Gastrocnemius medialis (tissue), 4 donors: ENCODE data around the gene TGFA. TPM values are rescaled to one million over a fixed set of nuclear protein-coding genes. Genes with fewer than 3 reads are reported as not detected.

ENCODE experiments used
- ATAC-seq, 2 donors: fragments of 150-250 bp; one replicate each; pipeline ENCODE4 v1.9.1; 2016
- DNase-seq, 2 donors: peaks; one replicate each; pipeline ENCODE4 v3.0.0-alpha.2; 2019
- H3K27ac ChIP-seq, 4 donors: fragments of 200-600 bp; sonication (generic); 1 replicate in 1 of 4; 2 replicates in 3 of 4; pipeline ENCODE4 v1.5.1; 2016 to 2018; ENCODE audit warnings: mild to moderate bottlenecking in 2 of 4, moderate library complexity in 1 of 4
- H3K27me3 ChIP-seq, 3 donors: fragments of 200-600 bp; sonication (generic) in 2 of 3; 1 replicate in 1 of 3; 2 replicates in 2 of 3; pipeline versions ENCODE4 v1.5.1 to v1.6.0; 2016 to 2019; ENCODE audit warnings: mild to moderate bottlenecking in 1 of 3, moderate library complexity in 1 of 3
- H3K36me3 ChIP-seq, 2 donors: fragments of 200-600 bp; sonication (generic) in 1 of 2; one replicate each; pipeline ENCODE4 v1.5.1; 2017 to 2018
- H3K4me1 ChIP-seq, 2 donors: fragments of 200-600 bp; sonication (generic) in 1 of 2; one replicate each; pipeline ENCODE4 v1.5.1; 2016 to 2017; ENCODE audit warnings: mild to moderate bottlenecking in 2 of 2
- H3K4me3 ChIP-seq, 4 donors: fragments of 200-600 bp; sonication (generic) in 3 of 4; 1 replicate in 1 of 4; 2 replicates in 3 of 4; pipeline ENCODE4 v1.5.1; 2016 to 2019; ENCODE audit warnings: mild to moderate bottlenecking in 2 of 4
- H3K9me3 ChIP-seq, 3 donors: fragments of 200-600 bp; sonication (generic) in 2 of 3; 1 replicate in 1 of 3; 2 replicates in 2 of 3; pipeline ENCODE4 v1.5.1; 2016 to 2019
- POLR2A ChIP-seq, 2 donors: fragments of 450-650 bp; IDR thresholded peaks; one replicate each; pipeline ENCODE4 v1.6.1; 2017; ENCODE audit warnings: antibody characterized with exemption in 2 of 2, mild to moderate bottlenecking in 2 of 2, moderate library complexity in 2 of 2
- in situ Hi-C, 4 donors: fragments of 200-750 bp; cut with MboI; loops; one replicate each; pipeline versions ENCODE4 v1.15.0 to v1.8.0; 2017; ENCODE audit warnings: low sequenced_read_pairs in 4 of 4
- intact Hi-C: fragments of 100-400 bp; cut with DNase I; formaldehyde crosslinking; loops from one replicate; pipeline ENCODE4 v1.15.1; 2023; ENCODE audit warnings: low total_unique reads
- total RNA-seq, 4 donors: library from RNA; depleted of rRNA; stranded (reverse); fragments of >200 nt; gene quantifications; one replicate each; pipeline versions ENCODE4 v1.1.0 to v1.2.3, GENCODE V29; 2016
- TF ChIP-seq, protein P1 (sequence below), 5 experiments: fragments of 450-650 bp in 3 of 5; fragments of 200-600 bp in 2 of 5; sonication (generic) in 2 of 5; IDR thresholded peaks in 4 of 5; conservative IDR thresholded peaks in 1 of 5; 1 replicate in 4 of 5; 2 replicates in 1 of 5; pipeline ENCODE4 v1.5.1; 2016 to 2019; ENCODE audit warnings: antibody characterized with exemption in 5 of 5, mild to moderate bottlenecking in 3 of 5, moderate library complexity in 3 of 5

TGFA gene
- total RNA-seq, 4 donors from 2014 or later: 0.05 to 0.26 (median 0.18) TPM; not detected in 1

GRCh38 chr2:70431716-70432347 lies 121.8 kb downstream of the TGFA start:
- no peak for DNase-seq
- Histone ChIP-seq H3K4me1 (no peaks in the 10 kb centered on the region), H3K27ac (no peak overlapping the region), H3K27me3 (no peaks in the 10 kb centered on the region), H3K9me3 (no peaks in the 10 kb centered on the region), H3K4me3 (no peak overlapping the region), H3K36me3 (no peaks in the 10 kb centered on the region)
- TF ChIP-seq, protein P1, sequence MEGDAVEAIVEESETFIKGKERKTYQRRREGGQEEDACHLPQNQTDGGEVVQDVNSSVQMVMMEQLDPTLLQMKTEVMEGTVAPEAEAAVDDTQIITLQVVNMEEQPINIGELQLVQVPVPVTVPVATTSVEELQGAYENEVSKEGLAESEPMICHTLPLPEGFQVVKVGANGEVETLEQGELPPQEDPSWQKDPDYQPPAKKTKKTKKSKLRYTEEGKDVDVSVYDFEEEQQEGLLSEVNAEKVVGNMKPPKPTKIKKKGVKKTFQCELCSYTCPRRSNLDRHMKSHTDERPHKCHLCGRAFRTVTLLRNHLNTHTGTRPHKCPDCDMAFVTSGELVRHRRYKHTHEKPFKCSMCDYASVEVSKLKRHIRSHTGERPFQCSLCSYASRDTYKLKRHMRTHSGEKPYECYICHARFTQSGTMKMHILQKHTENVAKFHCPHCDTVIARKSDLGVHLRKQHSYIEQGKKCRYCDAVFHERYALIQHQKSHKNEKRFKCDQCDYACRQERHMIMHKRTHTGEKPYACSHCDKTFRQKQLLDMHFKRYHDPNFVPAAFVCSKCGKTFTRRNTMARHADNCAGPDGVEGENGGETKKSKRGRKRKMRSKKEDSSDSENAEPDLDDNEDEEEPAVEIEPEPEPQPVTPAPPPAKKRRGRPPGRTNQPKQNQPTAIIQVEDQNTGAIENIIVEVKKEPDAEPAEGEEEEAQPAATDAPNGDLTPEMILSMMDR (IDR thresholded peaks at IDR 0.05 in 4 of 5, conservative IDR thresholded peaks at IDR 0.05 in 1 of 5): no peak
- no peak for TF ChIP-seq POLR2A (IDR thresholded peaks at IDR 0.05)
- ATAC-seq: no peak
- intact Hi-C loops (no loop called here), in situ Hi-C loops (no loop called here)

GRCh38 chr2:70426341-70426740 lies 127.3 kb downstream of the TGFA start:
- Histone ChIP-seq H3K36me3 (no peaks in the 10 kb centered on the region), H3K9me3 (no peaks in the 10 kb centered on the region), H3K27ac (no peak overlapping the region), H3K4me1 (no peaks in the 10 kb centered on the region), H3K27me3 (no peaks in the 10 kb centered on the region), H3K4me3 (no peak overlapping the region)
- ATAC-seq: no peak
- no peak for TF ChIP-seq POLR2A (IDR thresholded peaks at IDR 0.05)
- TF ChIP-seq, protein P1 (IDR thresholded peaks at IDR 0.05 in 4 of 5, conservative IDR thresholded peaks at IDR 0.05 in 1 of 5): no peak
- no peak for DNase-seq
- in situ Hi-C loops: no loop called here
- intact Hi-C loops: no loop called here

DNA sequence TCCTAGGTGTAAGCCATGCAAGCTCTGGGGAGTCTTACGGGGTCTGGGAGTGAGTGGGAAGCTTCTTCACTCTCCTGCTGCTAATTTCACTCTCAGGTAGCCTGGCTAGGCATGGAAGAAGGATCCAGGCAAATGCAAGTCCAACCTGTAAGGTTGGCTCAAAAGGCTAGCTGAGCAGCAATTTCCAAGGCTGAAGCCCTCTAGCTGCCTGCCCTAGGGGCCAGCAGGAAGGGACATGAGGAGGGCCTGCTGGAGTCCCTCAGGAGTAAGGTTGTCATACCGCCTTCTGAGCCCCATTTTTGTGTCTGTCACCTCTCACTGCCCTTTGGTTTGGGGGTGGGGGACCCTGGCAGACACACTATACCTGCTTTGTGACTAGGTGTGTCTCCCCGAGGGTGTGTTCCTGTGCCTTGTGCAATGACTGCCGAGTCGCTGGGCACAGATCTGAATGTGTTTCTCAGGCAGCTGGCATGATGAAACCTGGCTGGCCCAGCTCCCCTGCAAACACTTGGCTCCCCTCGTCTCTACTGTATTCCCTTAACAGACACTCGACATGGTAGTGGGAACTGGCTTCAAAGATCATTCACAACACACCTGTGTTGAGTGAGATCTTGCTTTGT lies 127.8 kb downstream of the TGFA start:
- intact Hi-C loops: no loop called here
- no peaks in the 10 kb centered on the region for H3K4me1 ChIP-seq
- TF ChIP-seq, protein P1 (IDR thresholded peaks at IDR 0.05 in 4 of 5, conservative IDR thresholded peaks at IDR 0.05 in 1 of 5): no peak
- no peak for TF ChIP-seq POLR2A (IDR thresholded peaks at IDR 0.05)
- in situ Hi-C loops: no loop called here
- no peaks in the 10 kb centered on the region for H3K9me3 ChIP-seq
- DNase-seq: no peak
- no peaks in the 10 kb centered on the region for H3K36me3 ChIP-seq
- ATAC-seq: no peak
- H3K4me3 ChIP-seq: no peak overlapping the region
- no peaks in the 10 kb centered on the region for H3K27me3 ChIP-seq
- H3K27ac ChIP-seq: no peak overlapping the region

DNA sequence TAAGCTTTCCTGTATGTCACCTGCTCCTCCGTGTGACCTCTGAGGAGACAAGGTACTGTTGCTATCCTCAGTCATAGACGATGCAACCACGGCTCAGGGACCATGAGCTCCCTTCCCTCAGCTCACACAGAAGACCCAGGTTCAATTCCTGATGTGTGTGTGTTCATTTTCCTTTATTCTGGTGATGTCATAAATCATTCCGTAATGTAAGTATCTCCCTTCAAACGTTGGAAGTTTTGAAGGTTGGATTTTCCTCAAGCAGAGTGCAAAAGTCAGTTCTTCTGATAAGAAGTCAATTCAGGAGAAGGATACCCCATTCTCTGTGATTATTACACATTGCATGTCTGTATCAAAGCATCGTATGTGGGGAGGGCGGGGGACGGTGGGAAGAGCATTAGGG lies 132.9 kb downstream of the TGFA start:
- H3K4me1 ChIP-seq: no peaks in the 10 kb centered on the region
- intact Hi-C loops (no loop called here), in situ Hi-C loops (no loop called here)
- no peak overlapping the region for H3K4me3 ChIP-seq
- no peak for ATAC-seq
- no peak overlapping the region for H3K27ac ChIP-seq
- no peak for DNase-seq
- TF ChIP-seq, protein P1 (IDR thresholded peaks at IDR 0.05 in 4 of 5, conservative IDR thresholded peaks at IDR 0.05 in 1 of 5): no peak
- no peak for TF ChIP-seq POLR2A (IDR thresholded peaks at IDR 0.05)
- no peaks in the 10 kb centered on the region for H3K36me3 ChIP-seq
- no peaks in the 10 kb centered on the region for H3K27me3 ChIP-seq
- no peaks in the 10 kb centered on the region for H3K9me3 ChIP-seq
